Measurements from ENCODE around the gene IGF2BP2.

DNA sequence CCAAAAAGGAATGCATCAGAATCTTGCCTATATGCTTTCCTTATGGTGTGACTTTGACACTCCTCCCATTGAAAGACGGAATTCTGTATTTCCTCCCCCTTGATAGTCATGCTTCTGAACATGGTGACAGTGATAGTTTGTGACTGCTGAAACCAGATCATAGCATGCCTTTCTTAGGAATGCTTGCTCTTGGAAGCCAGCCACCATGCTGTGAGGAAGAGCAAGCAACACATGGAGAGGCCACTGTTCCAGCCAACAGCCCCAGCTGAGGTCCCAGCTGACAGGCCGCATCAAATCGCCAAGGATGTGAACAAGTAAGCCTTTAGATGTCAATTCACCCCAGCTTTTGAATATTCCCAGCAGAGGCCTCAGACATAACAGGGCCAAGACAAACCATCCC is 100.1 kb downstream of the IGF2BP2 start:
- TF ChIP-seq, protein P1, sequence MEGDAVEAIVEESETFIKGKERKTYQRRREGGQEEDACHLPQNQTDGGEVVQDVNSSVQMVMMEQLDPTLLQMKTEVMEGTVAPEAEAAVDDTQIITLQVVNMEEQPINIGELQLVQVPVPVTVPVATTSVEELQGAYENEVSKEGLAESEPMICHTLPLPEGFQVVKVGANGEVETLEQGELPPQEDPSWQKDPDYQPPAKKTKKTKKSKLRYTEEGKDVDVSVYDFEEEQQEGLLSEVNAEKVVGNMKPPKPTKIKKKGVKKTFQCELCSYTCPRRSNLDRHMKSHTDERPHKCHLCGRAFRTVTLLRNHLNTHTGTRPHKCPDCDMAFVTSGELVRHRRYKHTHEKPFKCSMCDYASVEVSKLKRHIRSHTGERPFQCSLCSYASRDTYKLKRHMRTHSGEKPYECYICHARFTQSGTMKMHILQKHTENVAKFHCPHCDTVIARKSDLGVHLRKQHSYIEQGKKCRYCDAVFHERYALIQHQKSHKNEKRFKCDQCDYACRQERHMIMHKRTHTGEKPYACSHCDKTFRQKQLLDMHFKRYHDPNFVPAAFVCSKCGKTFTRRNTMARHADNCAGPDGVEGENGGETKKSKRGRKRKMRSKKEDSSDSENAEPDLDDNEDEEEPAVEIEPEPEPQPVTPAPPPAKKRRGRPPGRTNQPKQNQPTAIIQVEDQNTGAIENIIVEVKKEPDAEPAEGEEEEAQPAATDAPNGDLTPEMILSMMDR (IDR thresholded peaks at IDR 0.05): no peak
- TF ChIP-seq EP300 (IDR thresholded peaks at IDR 0.05): no peak
